ENCODE data around the gene COL23A1.

GRCh38 chr5:178211095-178212048 lies 378.8 kb downstream of the COL23A1 start:
- TF ChIP-seq, protein P1, sequence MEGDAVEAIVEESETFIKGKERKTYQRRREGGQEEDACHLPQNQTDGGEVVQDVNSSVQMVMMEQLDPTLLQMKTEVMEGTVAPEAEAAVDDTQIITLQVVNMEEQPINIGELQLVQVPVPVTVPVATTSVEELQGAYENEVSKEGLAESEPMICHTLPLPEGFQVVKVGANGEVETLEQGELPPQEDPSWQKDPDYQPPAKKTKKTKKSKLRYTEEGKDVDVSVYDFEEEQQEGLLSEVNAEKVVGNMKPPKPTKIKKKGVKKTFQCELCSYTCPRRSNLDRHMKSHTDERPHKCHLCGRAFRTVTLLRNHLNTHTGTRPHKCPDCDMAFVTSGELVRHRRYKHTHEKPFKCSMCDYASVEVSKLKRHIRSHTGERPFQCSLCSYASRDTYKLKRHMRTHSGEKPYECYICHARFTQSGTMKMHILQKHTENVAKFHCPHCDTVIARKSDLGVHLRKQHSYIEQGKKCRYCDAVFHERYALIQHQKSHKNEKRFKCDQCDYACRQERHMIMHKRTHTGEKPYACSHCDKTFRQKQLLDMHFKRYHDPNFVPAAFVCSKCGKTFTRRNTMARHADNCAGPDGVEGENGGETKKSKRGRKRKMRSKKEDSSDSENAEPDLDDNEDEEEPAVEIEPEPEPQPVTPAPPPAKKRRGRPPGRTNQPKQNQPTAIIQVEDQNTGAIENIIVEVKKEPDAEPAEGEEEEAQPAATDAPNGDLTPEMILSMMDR (IDR thresholded peaks at IDR 0.05), result no peak
- no peak for TF ChIP-seq POLR2A (IDR thresholded peaks at IDR 0.05)

All from gastroesophageal sphincter (tissue), 3 donors.